ENCODE measurements around the gene KANSL1. TPM values are rescaled to one million over a fixed set of nuclear protein-coding genes. Genes with fewer than 3 reads are reported as not detected.

Gene KANSL1
- total RNA-seq, 1 donor from 2014 or later: 154 TPM

- TF ChIP-seq CTCF (IDR thresholded peaks at IDR 0.05; ENCODE audit: unreplicated experiment): no peak
These were observed 33.5 kb downstream of the KANSL1 start for GRCh38 chr17:46159686-46160085.

GRCh38 chr17:46158323-46159296 is 34.6 kb downstream of the KANSL1 start:
- DNase-seq (ENCODE audit: low spot score): no peak
- H3K27me3 Mint-ChIP-seq (ENCODE audit: unreplicated experiment): no peaks in the 10 kb centered on the region
- peak overlapping the region; percentile 39 for H3K27ac Mint-ChIP-seq (ENCODE audit: unreplicated experiment)
- H3K4me1 Mint-ChIP-seq (ENCODE audit: unreplicated experiment): peaks cover 55% of the 10 kb centered on the region
- no peaks in the 10 kb centered on the region for H3K9me3 Mint-ChIP-seq (ENCODE audit: unreplicated experiment)
- H3K4me3 Mint-ChIP-seq (ENCODE audit: unreplicated experiment): no peak overlapping the region
- TF ChIP-seq CTCF (IDR thresholded peaks at IDR 0.05; ENCODE audit: unreplicated experiment): no peak
- H3K36me3 Mint-ChIP-seq (ENCODE audit: low read depth, unreplicated experiment): peaks cover 15% of the 10 kb centered on the region

More at GRCh38 chr17:46159686-46160085, 33.5 kb downstream of the KANSL1 start:
- no peaks in the 10 kb centered on the region for H3K9me3 Mint-ChIP-seq (ENCODE audit: unreplicated experiment)
- H3K4me1 Mint-ChIP-seq (ENCODE audit: unreplicated experiment): peaks cover 52% of the 10 kb centered on the region
- no peak overlapping the region for H3K27ac Mint-ChIP-seq (ENCODE audit: unreplicated experiment)
- no peaks in the 10 kb centered on the region for H3K27me3 Mint-ChIP-seq (ENCODE audit: unreplicated experiment)
- DNase-seq (ENCODE audit: low spot score): no peak
- peaks cover 13% of the 10 kb centered on the region for H3K36me3 Mint-ChIP-seq (ENCODE audit: low read depth, unreplicated experiment)
- H3K4me3 Mint-ChIP-seq (ENCODE audit: unreplicated experiment): no peak overlapping the region

GRCh38 chr17:46157443-46158062 is 35.7 kb downstream of the KANSL1 start:
- peak overlapping the region; percentile 38 for H3K27ac Mint-ChIP-seq (ENCODE audit: unreplicated experiment)

GRCh38 chr17:46154151-46154816 is 38.9 kb downstream of the KANSL1 start:
- H3K27ac Mint-ChIP-seq (ENCODE audit: unreplicated experiment): peak overlapping the region; percentile 96
- peaks cover 14% of the 10 kb centered on the region for H3K36me3 Mint-ChIP-seq (ENCODE audit: low read depth, unreplicated experiment)
- peaks cover 64% of the 10 kb centered on the region for H3K4me1 Mint-ChIP-seq (ENCODE audit: unreplicated experiment)
- peak overlapping the region; percentile 42 for H3K4me3 Mint-ChIP-seq (ENCODE audit: unreplicated experiment)
- no peak for DNase-seq (ENCODE audit: low spot score)
- H3K27me3 Mint-ChIP-seq (ENCODE audit: unreplicated experiment): no peaks in the 10 kb centered on the region
- H3K9me3 Mint-ChIP-seq (ENCODE audit: unreplicated experiment): no peaks in the 10 kb centered on the region
- no peak for TF ChIP-seq CTCF (IDR thresholded peaks at IDR 0.05; ENCODE audit: unreplicated experiment)

More at GRCh38 chr17:46157443-46158062, 35.7 kb downstream of the KANSL1 start:
- DNase-seq (ENCODE audit: low spot score): no peak
- Mint-ChIP-seq H3K9me3 (ENCODE audit: unreplicated experiment) (no peaks in the 10 kb centered on the region), H3K27me3 (ENCODE audit: unreplicated experiment) (no peaks in the 10 kb centered on the region), H3K36me3 (ENCODE audit: low read depth, unreplicated experiment) (peaks cover 15% of the 10 kb centered on the region), H3K4me3 (ENCODE audit: unreplicated experiment) (no peak overlapping the region), H3K4me1 (ENCODE audit: unreplicated experiment) (peaks cover 53% of the 10 kb centered on the region)
- no peak for TF ChIP-seq CTCF (IDR thresholded peaks at IDR 0.05; ENCODE audit: unreplicated experiment)

Measured in endothelial cell (in vitro differentiated cells).